Measurements from ENCODE around the gene AKR1C2. TPM values are rescaled to one million over a fixed set of nuclear protein-coding genes. Genes with fewer than 3 reads are reported as not detected.
"Not testable (repeated sequence)": the region's sequence is repeated elsewhere in the genome, so short reads cannot be mapped to it uniquely, and the experiment has no call there.

The AKR1C2 gene
- polyA plus RNA-seq, 2 of the 4 experiments (the other 2 are of a cell fraction): 5,660 to 6,805 TPM

- no peak overlapping the region for H3K4me3 ChIP-seq
- POLR2A ChIA-PET: no interaction called here
- TF ChIP-seq ZC3H11A (IDR thresholded peaks at IDR 0.05): no peak
- no peak for TF ChIP-seq PHF8 (IDR thresholded peaks at IDR 0.05; ENCODE audit: borderline replicate concordance, low read depth)
- TF ChIP-seq TP53 (CRISPR knock-in tag; IDR thresholded peaks at IDR 0.05): peak; percentile 80; the same call in 1 of the 2 replicates
- TF ChIP-seq TFCP2L1 (CRISPR knock-in tag; IDR thresholded peaks at IDR 0.05): 0 out of 2 replicates have a peak, but pooled peaks have one; percentile 9
- no peak for TF ChIP-seq KDM1A (IDR thresholded peaks at IDR 0.05; ENCODE audit: low read depth)
- TF ChIP-seq FOSB (CRISPR knock-in tag; IDR thresholded peaks at IDR 0.05): peak; percentile 77
- peak; percentile 72; the same call in 1 of the 2 replicates for TF ChIP-seq RARB (CRISPR knock-in tag; IDR thresholded peaks at IDR 0.05)
- no peak for TF ChIP-seq JUNB (IDR thresholded peaks at IDR 0.05)
- TF ChIP-seq CBX8 (IDR thresholded peaks at IDR 0.05): no peak
- peak; percentile 89 for TF ChIP-seq HOXA7 (CRISPR knock-in tag; IDR thresholded peaks at IDR 0.05)
- FAIRE-seq: no peak
- peak overlapping the region; percentile 58 for H3K4me2 ChIP-seq
- WGBS (ENCODE audit: missing lambda C conversion rate): 79% methylated on average over 2 of the region's 2 CpGs
- CTCF ChIA-PET: interaction anchor here (2.1 to 6.1 kb wide), 2 partner anchors 130 to 302 kb away, joined by 6 to 148 read pairs; no protein-coding TSS in a partner anchor
- no peak for ATAC-seq
- H3K4me1 ChIP-seq: peaks cover 83% of the 10 kb centered on the region
- DNase-seq (ENCODE audit: low read depth in 1 of 2, low spot score in 1 of 2): no peak
- H3K27ac ChIP-seq: peak overlapping the region; percentile 81 to 93
- H3K9me3 ChIP-seq: no peaks in the 10 kb centered on the region
Observed at GRCh38 chr10:4980793-4981192, 22.9 kb downstream of the AKR1C2 start.

GRCh38 chr10:4978870-4979269 lies 24.8 kb downstream of the AKR1C2 start:
- ChIA-PET POLR2A (interaction anchor here (1.0 to 1.3 kb wide), 2 partner anchors 9 to 16 kb away, joined by 3 to 8 read pairs; partner anchors contain the start of gene AKR1C1), CTCF (interaction anchor here (1.8 to 2.6 kb wide), 2 partner anchors 129 to 164 kb away, joined by 5 to 18 read pairs; no protein-coding TSS in a partner anchor)

GRCh38 chr10:4977025-4977424 lies 26.6 kb downstream of the AKR1C2 start:
- TF ChIP-seq RAD21 (conservative IDR thresholded peaks at IDR 0.05 in 1 of 2, IDR thresholded peaks at IDR 0.05 in 1 of 2) (no peak), FOSL2 (IDR thresholded peaks at IDR 0.05) (no peak), FOSL2 (CRISPR knock-in tag; IDR thresholded peaks at IDR 0.05) (0 out of 2 replicates have a peak, but pooled peaks have one; percentile 5), HMGXB4 (CRISPR knock-in tag; IDR thresholded peaks at IDR 0.05; ENCODE audit: borderline replicate concordance) (peak; percentile 68; the same call in 1 of the 2 replicates), TFCP2L1 (CRISPR knock-in tag; IDR thresholded peaks at IDR 0.05) (0 out of 2 replicates have a peak, but pooled peaks have one; percentile 32), RARB (CRISPR knock-in tag; IDR thresholded peaks at IDR 0.05) (peak; percentile 73; the same call in 1 of the 2 replicates), HOXA7 (CRISPR knock-in tag; IDR thresholded peaks at IDR 0.05) (peak; percentile 4; the same call in 1 of the 2 replicates), PHF8 (IDR thresholded peaks at IDR 0.05; ENCODE audit: borderline replicate concordance, low read depth) (no peak), HDAC2 (IDR thresholded peaks at IDR 0.05) (no peak), ZC3H11A (IDR thresholded peaks at IDR 0.05) (no peak)
- peaks cover 70% of the 10 kb centered on the region for H3K4me1 ChIP-seq
- H3K9me3 ChIP-seq: no peaks in the 10 kb centered on the region
- FAIRE-seq: no peak
- POLR2A ChIA-PET: no interaction called here
- H3K4me2 ChIP-seq: 0 out of 3 replicates have a peak overlapping the region, but pooled peaks have one; percentile 18
- no peak overlapping the region for H3K27ac ChIP-seq
- ATAC-seq: no peak
- DNase-seq (ENCODE audit: low read depth in 1 of 2, low spot score in 1 of 2): no peak
- CTCF ChIA-PET: interaction anchor here (2.6 kb wide), 1 partner anchor 127 kb away, joined by 18 read pairs; no protein-coding TSS in a partner anchor
- no peak overlapping the region for H3K4me3 ChIP-seq

More at GRCh38 chr10:4978870-4979269, 24.8 kb downstream of the AKR1C2 start:
- Histone ChIP-seq H3K4me2 (peak overlapping the region; percentile 9; the same call in 1 of the 3 replicates), H3K4me1 (peaks cover 78% of the 10 kb centered on the region), H3K27ac (peak overlapping the region in 1 of 2 experiments; percentile 58; a peak in 2 of 6 replicates), H3K9me3 (no peaks in the 10 kb centered on the region), H3K4me3 (no peak overlapping the region)
- FAIRE-seq (no peak), ATAC-seq (no peak), DNase-seq (ENCODE audit: low read depth in 1 of 2, low spot score in 1 of 2) (no peak)
- no peak for TF ChIP-seq FOSL2 (IDR thresholded peaks at IDR 0.05)
- no peak for TF ChIP-seq FOSL2 (CRISPR knock-in tag; IDR thresholded peaks at IDR 0.05)
- no peak for TF ChIP-seq MAFK (IDR thresholded peaks at IDR 0.05; ENCODE audit: partially characterized antibody)
- TF ChIP-seq RARB (CRISPR knock-in tag; IDR thresholded peaks at IDR 0.05): 0 out of 2 replicates have a peak, but pooled peaks have one; percentile 53
- no peak for TF ChIP-seq CEBPB (IDR thresholded peaks at IDR 0.05)
- peak; percentile 73 for TF ChIP-seq HOXA7 (CRISPR knock-in tag; IDR thresholded peaks at IDR 0.05)
- TF ChIP-seq TP53 (CRISPR knock-in tag; IDR thresholded peaks at IDR 0.05): 0 out of 2 replicates have a peak, but pooled peaks have one; percentile 39
- TF ChIP-seq TFCP2L1 (CRISPR knock-in tag; IDR thresholded peaks at IDR 0.05): peak; percentile 51; the same call in 1 of the 2 replicates
- peak in 1 of 2 experiments; percentile 42; a peak in 1 of 5 replicates for TF ChIP-seq JUN (IDR thresholded peaks at IDR 0.05)
- TF ChIP-seq ELK1 (IDR thresholded peaks at IDR 0.05; ENCODE audit: low read depth, low read length): no peak
- no peak for TF ChIP-seq KDM1A (IDR thresholded peaks at IDR 0.05; ENCODE audit: low read depth)
- TF ChIP-seq NFE2L2 (conservative IDR thresholded peaks at IDR 0.05; ENCODE audit: low read length): no peak
- no peak for TF ChIP-seq RNF2 (IDR thresholded peaks at IDR 0.05; ENCODE audit: borderline replicate concordance, low read depth)
- peak; percentile 95 for TF ChIP-seq POLR2AphosphoS2 (conservative IDR thresholded peaks at IDR 0.05; ENCODE audit: low read length)
- no peak for TF ChIP-seq PHF8 (IDR thresholded peaks at IDR 0.05; ENCODE audit: borderline replicate concordance, low read depth)
- no peak for TF ChIP-seq BCL3 (IDR thresholded peaks at IDR 0.05)
- 89% methylated on average over 4 of the region's 4 CpGs for WGBS (ENCODE audit: missing lambda C conversion rate)

GRCh38 chr10:4974400-4974799 lies 29.3 kb downstream of the AKR1C2 start:
- FAIRE-seq: peak; percentile 84
- H3K9me3 ChIP-seq; ATAC-seq; H3K4me3 ChIP-seq; DNase-seq (ENCODE audit: low read depth in 1 of 2, low spot score in 1 of 2); POLR2A ChIA-PET; H3K27ac ChIP-seq: not testable (repeated sequence)
- Histone ChIP-seq H3K4me1 (peaks cover 56% of the 10 kb centered on the region), H3K4me2 (peak overlapping the region; percentile 65)
- CTCF ChIA-PET: interaction anchor here (0.6 kb wide), 1 partner anchor 10 kb away, joined by 3 read pairs; no protein-coding TSS in a partner anchor

Measured in A549 (cell line).